Caco-2 (cell line): Measurements from ENCODE around the gene SLC17A9. TPM values are rescaled to one million over a fixed set of nuclear protein-coding genes. Genes with fewer than 3 reads are reported as not detected.

ENCODE experiments used
- BruUV-seq: library from RNA; stranded (reverse); fragments of 400-500 nt; replicated peaks from 2 replicates; lab custom pipeline; 2021; lab: Mats Ljungman, UMichigan
- CTCF ChIA-PET: fragments of 300-600 bp; sonication (Branson Sonifier 250); formaldehyde crosslinking; loops from one replicate; lab custom pipeline; 2022; ENCODE audit warnings: antibody characterized with exemption; lab: Charles Lee
- POLR2A ChIA-PET: fragments of 300-600 bp; sonication (Branson Sonifier 250); formaldehyde crosslinking; loops from one replicate; lab custom pipeline; 2022; ENCODE audit warnings: antibody characterized with exemption; lab: Charles Lee
- DNase-seq, 2 experiments: peaks; one replicate each; pipeline versions ENCODE4 v3.0.0 to v3.0.0-alpha.2; 2020 to 2022
- H3K27me3 ChIP-seq: replicated peaks from 2 replicates; pipeline ENCODE4 v1.6.0; 2011; ENCODE audit warnings: low read length; ENCODE audit not compliant: control insufficient read depth, insufficient read depth
- H3K36me3 ChIP-seq: 2 replicates; pipeline ENCODE4 v1.5.1; 2011; ENCODE audit warnings: low read length; ENCODE audit not compliant: control insufficient read depth, insufficient read depth
- H3K4me1 ChIP-seq: fragments of 250-450 bp; sonication (Bioruptor Pico); 2 replicates; pipeline ENCODE4 v1.5.1; 2020; ENCODE audit warnings: mild to moderate bottlenecking
- H3K4me3 ChIP-seq: 2 replicates; pipeline ENCODE4 v1.5.1; 2011; ENCODE audit warnings: low read depth, mild to moderate bottlenecking, control low read depth, low read length
- H3K9me3 ChIP-seq: fragments of 250-450 bp; sonication (Bioruptor Pico); 2 replicates; pipeline ENCODE4 v1.5.1; 2020; ENCODE audit warnings: mild to moderate bottlenecking, moderate library complexity
- H3K27ac Mint-ChIP-seq: one replicate; pipeline ENCODE4 v1.8.0; 2022; ENCODE audit warnings: mixed read lengths; ENCODE audit not compliant: unreplicated experiment
- H3K27me3 Mint-ChIP-seq: one replicate; pipeline ENCODE4 v1.8.0; 2022; ENCODE audit warnings: mixed read lengths; ENCODE audit not compliant: insufficient read depth, unreplicated experiment
- H3K36me3 Mint-ChIP-seq: one replicate; pipeline ENCODE4 v1.8.0; 2022; ENCODE audit warnings: mild to moderate bottlenecking, mixed read lengths; ENCODE audit not compliant: insufficient read depth, unreplicated experiment
- H3K4me1 Mint-ChIP-seq: one replicate; pipeline ENCODE4 v1.8.0; 2022; ENCODE audit warnings: low read depth, mixed read lengths; ENCODE audit not compliant: unreplicated experiment
- H3K4me3 Mint-ChIP-seq: one replicate; pipeline ENCODE4 v1.8.0; 2022; ENCODE audit warnings: mild to moderate bottlenecking, moderate library complexity, mixed read lengths; ENCODE audit not compliant: unreplicated experiment
- H3K9me3 Mint-ChIP-seq: one replicate; pipeline ENCODE4 v1.8.0; 2022; ENCODE audit warnings: mixed read lengths; ENCODE audit not compliant: unreplicated experiment
- intact Hi-C: fragments of 100-400 bp; cut with micrococcal nuclease; formaldehyde crosslinking; loops from one replicate; pipeline ENCODE4 v1.10.0; 2022; ENCODE audit not compliant: unreplicated experiment
- total RNA-seq: library from RNA; stranded (reverse); gene quantifications from 2 replicates; pipeline ENCODE4 v1.2.3, GENCODE V29; 2022
- TF ChIP-seq, protein P1 (sequence below), 2 experiments: fragments of 200-600 bp in 1 of 2; IDR thresholded peaks; 1 replicate in 1 of 2; 2 replicates in 1 of 2; pipeline versions ENCODE4 v1.5.1 to v1.8.0; 2011 to 2022; ENCODE audit warnings: antibody characterized with exemption in 1 of 2, control low read depth in 1 of 2, inconsistent platforms in 1 of 2, low read depth in 1 of 2, low read length in 1 of 2, mild to moderate bottlenecking in 1 of 2, moderate library complexity in 1 of 2; ENCODE audit not compliant: insufficient read depth in 1 of 2, severe bottlenecking in 1 of 2, unreplicated experiment in 1 of 2

The SLC17A9 gene
- total RNA-seq, 1 experiment from 2014 or later: 64.7 TPM

DNA sequence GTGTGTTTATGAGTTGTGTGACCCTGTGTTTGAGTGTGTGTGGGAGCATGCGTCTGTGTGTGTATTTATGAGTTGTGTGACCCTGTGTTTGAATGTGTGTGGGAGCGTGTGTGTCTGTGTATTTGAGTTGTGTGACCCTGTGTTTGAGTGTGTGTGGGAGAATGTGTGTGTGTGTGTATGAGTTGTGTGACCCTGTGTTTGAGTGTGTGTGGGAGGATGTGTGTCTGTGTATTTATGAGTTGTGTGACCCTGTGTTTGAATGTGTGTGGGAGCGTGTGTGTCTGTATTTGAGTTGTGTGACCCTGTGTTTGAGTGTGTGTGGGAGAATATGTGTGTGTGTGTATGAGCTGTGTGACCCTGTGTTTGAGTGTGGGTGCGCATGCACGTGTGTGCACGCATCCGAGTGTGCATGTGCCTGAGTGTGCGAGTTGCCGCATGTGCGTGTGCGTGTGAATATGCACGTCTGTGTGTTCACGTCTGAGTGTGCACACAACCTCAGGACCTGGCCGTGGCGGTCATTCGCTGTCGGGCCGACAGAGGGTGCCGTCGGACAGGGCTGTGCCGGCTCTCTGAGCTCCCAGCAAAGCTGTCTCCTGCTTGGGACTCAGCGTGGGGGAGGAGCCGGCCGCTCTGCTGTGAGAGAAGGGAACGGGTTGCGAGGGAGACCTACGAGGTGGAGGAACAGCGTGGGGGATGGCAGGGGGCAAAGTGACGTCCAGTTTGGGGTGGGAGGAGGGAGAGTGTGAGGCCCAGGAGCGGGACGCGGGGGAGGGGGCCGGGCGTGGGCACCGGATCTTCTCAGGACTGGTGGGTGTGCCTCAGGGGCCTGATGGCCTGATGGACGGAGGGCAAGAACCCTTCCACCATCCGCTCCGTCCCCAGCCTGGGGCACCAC is 19.7 kb downstream of the SLC17A9 start:
- Histone ChIP-seq H3K4me1 (peaks cover 7% of the 10 kb centered on the region), H3K9me3 (no peaks in the 10 kb centered on the region), H3K4me3 (peak overlapping the region; percentile 43), H3K27me3 (no peaks in the 10 kb centered on the region), H3K36me3 (no peaks in the 10 kb centered on the region)
- TF ChIP-seq, protein P1, sequence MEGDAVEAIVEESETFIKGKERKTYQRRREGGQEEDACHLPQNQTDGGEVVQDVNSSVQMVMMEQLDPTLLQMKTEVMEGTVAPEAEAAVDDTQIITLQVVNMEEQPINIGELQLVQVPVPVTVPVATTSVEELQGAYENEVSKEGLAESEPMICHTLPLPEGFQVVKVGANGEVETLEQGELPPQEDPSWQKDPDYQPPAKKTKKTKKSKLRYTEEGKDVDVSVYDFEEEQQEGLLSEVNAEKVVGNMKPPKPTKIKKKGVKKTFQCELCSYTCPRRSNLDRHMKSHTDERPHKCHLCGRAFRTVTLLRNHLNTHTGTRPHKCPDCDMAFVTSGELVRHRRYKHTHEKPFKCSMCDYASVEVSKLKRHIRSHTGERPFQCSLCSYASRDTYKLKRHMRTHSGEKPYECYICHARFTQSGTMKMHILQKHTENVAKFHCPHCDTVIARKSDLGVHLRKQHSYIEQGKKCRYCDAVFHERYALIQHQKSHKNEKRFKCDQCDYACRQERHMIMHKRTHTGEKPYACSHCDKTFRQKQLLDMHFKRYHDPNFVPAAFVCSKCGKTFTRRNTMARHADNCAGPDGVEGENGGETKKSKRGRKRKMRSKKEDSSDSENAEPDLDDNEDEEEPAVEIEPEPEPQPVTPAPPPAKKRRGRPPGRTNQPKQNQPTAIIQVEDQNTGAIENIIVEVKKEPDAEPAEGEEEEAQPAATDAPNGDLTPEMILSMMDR (IDR thresholded peaks at IDR 0.05; ENCODE audit: insufficient read depth in 1 of 2, low read depth in 1 of 2, low read length in 1 of 2, severe bottlenecking in 1 of 2, unreplicated experiment in 1 of 2): peak; percentile 99
- H3K4me1 Mint-ChIP-seq: peaks cover 13% of the 10 kb centered on the region
- peak overlapping the region; percentile 70 for H3K4me3 Mint-ChIP-seq
- no peaks in the 10 kb centered on the region for H3K27me3 Mint-ChIP-seq
- POLR2A ChIA-PET: interaction anchor here (0.6 to 1.0 kb wide), 4 partner anchors 34 to 74 kb away, joined by 3 to 10 read pairs (median 4); no protein-coding TSS in a partner anchor
- no peak overlapping the region for H3K27ac Mint-ChIP-seq
- no peaks in the 10 kb centered on the region for H3K9me3 Mint-ChIP-seq
- CTCF ChIA-PET: interaction anchor here (0.6 to 1.7 kb wide), 49 partner anchors 8 to 610 kb away, joined by 3 to 37 read pairs (median 5); partner anchors contain the start of genes ARFGAP1, SLC17A9 and TCFL5
- H3K36me3 Mint-ChIP-seq: peaks cover 9% of the 10 kb centered on the region
- intact Hi-C loops: loop anchor here (1.0 to 2.0 kb wide), 2 partner anchors 19 to 37 kb away; partner anchors contain the start of gene SLC17A9
- DNase-seq: peak; percentile 96 to 99
- BruUV-seq: TSS peak; percentile 25

DNA sequence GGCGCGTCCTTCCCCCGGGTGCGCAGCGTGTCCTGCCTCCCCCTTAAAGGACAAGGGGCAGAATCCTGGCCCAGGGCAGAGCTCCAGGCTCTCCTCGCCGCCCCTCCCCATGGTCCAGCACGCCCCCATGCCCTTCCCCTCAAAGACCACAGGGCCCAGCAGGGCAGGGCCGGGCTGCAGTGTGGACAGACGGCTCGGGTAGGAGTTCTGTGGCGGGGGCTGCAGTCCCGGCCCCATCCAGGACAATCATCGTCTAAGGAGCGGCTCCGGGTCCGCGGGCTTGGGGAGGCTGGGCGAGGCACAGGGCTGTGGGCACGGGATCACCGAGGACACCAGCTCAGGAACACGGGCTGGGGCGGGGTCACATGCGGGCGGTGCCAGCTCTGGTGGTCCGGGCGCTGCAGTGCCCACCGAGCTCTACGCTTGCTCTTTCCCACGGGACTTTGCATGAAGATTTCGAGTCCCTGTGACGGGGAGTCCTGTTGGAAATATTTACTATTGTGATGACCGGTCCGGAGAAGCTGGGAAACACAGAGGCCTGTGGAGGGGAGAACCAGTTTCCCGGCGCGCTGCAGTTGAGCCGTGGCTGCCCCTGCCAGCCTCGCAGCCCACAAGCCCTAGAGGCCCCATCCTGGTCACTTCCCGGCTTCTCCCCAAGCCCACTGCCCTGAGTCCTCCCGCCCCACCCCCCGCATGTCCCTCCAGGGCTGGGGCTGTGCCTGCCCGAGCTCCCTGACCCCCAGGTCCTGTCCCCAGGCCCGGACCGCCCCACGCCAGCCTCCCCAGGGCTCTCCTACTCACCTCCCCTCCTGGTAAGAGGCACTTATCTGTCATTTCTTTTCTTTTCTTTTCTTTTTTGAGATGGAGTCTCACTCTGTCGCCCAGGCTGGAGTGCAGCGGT is 20.6 kb downstream of the SLC17A9 start:
- H3K9me3 ChIP-seq: no peaks in the 10 kb centered on the region
- TF ChIP-seq, protein P1 (IDR thresholded peaks at IDR 0.05; ENCODE audit: insufficient read depth in 1 of 2, low read depth in 1 of 2, low read length in 1 of 2, severe bottlenecking in 1 of 2, unreplicated experiment in 1 of 2): no peak
- H3K36me3 ChIP-seq: no peaks in the 10 kb centered on the region
- Mint-ChIP-seq H3K4me3 (peak overlapping the region; percentile 70), H3K36me3 (peaks cover 9% of the 10 kb centered on the region), H3K9me3 (no peaks in the 10 kb centered on the region), H3K27ac (no peak overlapping the region), H3K27me3 (no peaks in the 10 kb centered on the region), H3K4me1 (peaks cover 13% of the 10 kb centered on the region)
- CTCF ChIA-PET: interaction anchor here (0.6 to 1.7 kb wide), 43 partner anchors 8 to 409 kb away, joined by 3 to 37 read pairs (median 4); partner anchors contain the start of genes ARFGAP1, SLC17A9 and TCFL5
- peak overlapping the region; percentile 43 for H3K4me3 ChIP-seq
- no peaks in the 10 kb centered on the region for H3K27me3 ChIP-seq
- peaks cover 7% of the 10 kb centered on the region for H3K4me1 ChIP-seq
- no TSS peak for BruUV-seq
- intact Hi-C loops: loop anchor here (1.0 to 2.0 kb wide), 2 partner anchors 20 to 36 kb away; partner anchors contain the start of gene SLC17A9
- POLR2A ChIA-PET: interaction anchor here (0.6 to 1.0 kb wide), 3 partner anchors 36 to 75 kb away, joined by 3 to 5 read pairs (median 4); no protein-coding TSS in a partner anchor
- DNase-seq: no peak
